AG09319 (cell line): ENCODE measurements around the gene LRATD1.
"Not testable (repeated sequence)": the region's sequence is repeated elsewhere in the genome, so short reads cannot be mapped to it uniquely, and the experiment has no call there.

Experiments used
- DNase-seq: peaks from one replicate; pipeline ENCODE4 v3.0.0-alpha.2; 2010; ENCODE audit warnings: low read depth; ENCODE audit errors: extremely low read depth
- CTCF ChIP-seq: IDR thresholded peaks from 2 replicates; pipeline ENCODE4 v1.5.1; 2011; ENCODE audit warnings: low read depth, mild to moderate bottlenecking, inconsistent platforms, low read length, moderate library complexity

LRATD1 gene

GRCh38 chr2:14621906-14622549 lies 10.5 kb upstream of the LRATD1 start:
- no peak for DNase-seq
- no peak for TF ChIP-seq CTCF

GRCh38 chr2:14622550-14622939 lies 10.0 kb upstream of the LRATD1 start:
- DNase-seq: not testable (repeated sequence)

- no peak for DNase-seq
- TF ChIP-seq CTCF: no peak
Measured at GRCh38 chr2:14623237-14623636, 9.3 kb upstream of the LRATD1 start.

GRCh38 chr2:14626873-14627272 lies 5.6 kb upstream of the LRATD1 start:
- TF ChIP-seq CTCF: no peak
- DNase-seq: no peak

GRCh38 chr2:14628901-14629300 lies 3.6 kb upstream of the LRATD1 start:
- TF ChIP-seq CTCF: no peak
- DNase-seq: no peak

GRCh38 chr2:14631406-14632040 lies 994 bp upstream of the LRATD1 start:
- no peak for TF ChIP-seq CTCF
- DNase-seq: no peak

GRCh38 chr2:14633061-14633460 lies 544 bp downstream of the LRATD1 start:
- no peak for DNase-seq
- TF ChIP-seq CTCF: no peak
